HepG2 (cell line): ENCODE data around the gene COL27A1. TPM values are rescaled to one million over a fixed set of nuclear protein-coding genes. Genes with fewer than 3 reads are reported as not detected.
A peak's percentile ranks its signal among the peaks of the same experiment; 100 is the strongest.

Experiments used
- ATAC-seq: fragments of 200-7000 bp; cut with Tn5 transposase; 3 replicates; pipeline ENCODE4 v1.9.1; 2020; ENCODE audit warnings: mild to moderate bottlenecking, moderate library complexity
- BruUV-seq: library from RNA; stranded (reverse); fragments of 400-500 nt; replicated peaks from 2 replicates; lab custom pipeline; 2021; lab: Mats Ljungman, UMichigan
- CTCF ChIA-PET: fragments of 300-600 bp; formaldehyde crosslinking; extraction: SDS; loops from one replicate; lab custom pipeline; 2021; ENCODE audit warnings: low total read pairs, inconsistent platforms, low intra/inter-chr PET ratio; lab: Yijun Ruan, JAX
- POLR2A ChIA-PET: fragments of 350-600 bp; sonication (Branson Sonifier 250); formaldehyde crosslinking; loops from one replicate; lab custom pipeline; 2020; ENCODE audit warnings: antibody characterized with exemption, inconsistent platforms; lab: Yijun Ruan, JAX
- DNase-seq: peaks from one replicate; pipeline ENCODE4 v3.0.0-alpha.2; 2015; ENCODE audit warnings: low spot score
- FAIRE-seq: peaks from 3 replicates; lab custom pipeline; 2011; peaks lifted over from hg19 to GRCh38; lab: Jason Lieb, UNC
- H2AFZ ChIP-seq: one replicate; pipeline ENCODE4 v1.6.1; 2011; ENCODE audit warnings: low read length, inconsistent platforms
- H3K27ac ChIP-seq: fragments of 300-600 bp; 3 replicates; pipeline ENCODE4 v1.8.0; 2011; ENCODE audit warnings: mixed run types, mild to moderate bottlenecking, mixed read lengths, low read length, inconsistent platforms; ENCODE audit not compliant: insufficient read depth; ENCODE audit errors: extremely low read length
- H3K27me3 ChIP-seq, 2 experiments: fragments of 200-600 bp in 1 of 2; 2 replicates in 1 of 2; 3 replicates in 1 of 2; pipeline versions ENCODE4 v1.6.0 to v1.8.0; 2011; ENCODE audit warnings: low read length in 2 of 2, mild to moderate bottlenecking in 2 of 2, moderate library complexity in 2 of 2, inconsistent platforms in 1 of 2; ENCODE audit not compliant: insufficient read depth in 2 of 2, control insufficient read depth in 1 of 2
- H3K36me3 ChIP-seq, 2 experiments: fragments of 200-600 bp in 1 of 2; replicated peaks in 1 of 2; 2 replicates in 1 of 2; 3 replicates in 1 of 2; pipeline versions ENCODE4 v1.5.1 to v1.8.0; 2011; ENCODE audit warnings: low read length in 2 of 2, inconsistent platforms in 1 of 2; ENCODE audit not compliant: insufficient read depth in 2 of 2, control insufficient read depth in 1 of 2
- H3K4me1 ChIP-seq: 2 replicates; pipeline ENCODE4 v1.5.1; 2012; ENCODE audit warnings: low read length, inconsistent platforms; ENCODE audit not compliant: insufficient read depth
- H3K4me2 ChIP-seq: 2 replicates; pipeline ENCODE4 v1.6.0; 2011; ENCODE audit warnings: low read depth, low read length, inconsistent platforms
- H3K4me3 ChIP-seq, 3 experiments: fragments of 200-600 bp in 1 of 3; sonication (generic), shearing (Covaris generic) in 1 of 3; replicated peaks in 1 of 3; 2 replicates each; pipeline ENCODE4 v1.5.1; 2011 to 2016; ENCODE audit warnings: low read length in 3 of 3, inconsistent platforms in 2 of 3, low read depth in 2 of 3, mild to moderate bottlenecking in 2 of 3, control low read depth in 1 of 3, mixed read lengths in 1 of 3; ENCODE audit not compliant: insufficient read depth in 1 of 3
- H3K79me2 ChIP-seq: one replicate; pipeline ENCODE4 v1.6.1; 2011; ENCODE audit warnings: low read length, inconsistent platforms; ENCODE audit not compliant: insufficient read depth
- H3K9ac ChIP-seq: 2 replicates; pipeline ENCODE4 v1.6.0; 2011; ENCODE audit warnings: mild to moderate bottlenecking, low read depth, low read length, inconsistent platforms; ENCODE audit not compliant: insufficient read depth
- H3K9me3 ChIP-seq: 2 replicates; pipeline ENCODE4 v1.5.1; 2012; ENCODE audit warnings: mild to moderate bottlenecking, low read length
- H4K20me1 ChIP-seq: 2 replicates; pipeline ENCODE4 v1.6.0; 2011; ENCODE audit warnings: inconsistent platforms, mild to moderate bottlenecking, low read length, moderate library complexity; ENCODE audit not compliant: insufficient read depth
- ASH2L ChIP-seq: fragments of 300-600, 200-600 bp; sonication (generic); IDR thresholded peaks from 2 replicates; pipeline ENCODE4 v1.7.0; 2017; ENCODE audit warnings: low read depth, mild to moderate bottlenecking, moderate library complexity, mixed read lengths, low read length; ENCODE audit not compliant: insufficient read length
- CREB1 ChIP-seq, 2 experiments: fragments of 450-650 bp in 1 of 2; IDR thresholded peaks; 2 replicates each; pipeline ENCODE4 v1.6.1; 2016 to 2017; ENCODE audit warnings: control low read depth in 1 of 2, mild to moderate bottlenecking in 1 of 2, missing compliant biosample characterization in 1 of 2, missing genetic modification characterization in 1 of 2
- E2F2 ChIP-seq: sonication (generic); formaldehyde crosslinking; IDR thresholded peaks from 2 replicates; pipeline ENCODE4 v1.4.0; 2020; ENCODE audit warnings: missing genetic modification reagents, borderline replicate concordance
- ELF3 ChIP-seq: IDR thresholded peaks from 2 replicates; pipeline ENCODE4 v1.6.1; 2016; ENCODE audit warnings: missing genetic modification reagents, missing compliant biosample characterization
- JUNB ChIP-seq: sonication (generic); formaldehyde crosslinking; IDR thresholded peaks from 2 replicates; pipeline ENCODE4 v1.8.0; 2022; ENCODE audit warnings: missing genetic modification reagents, mild to moderate bottlenecking, borderline replicate concordance
- KAT2B ChIP-seq: fragments of 150-350 bp; IDR thresholded peaks from 2 replicates; pipeline ENCODE4 v1.6.1; 2014; ENCODE audit warnings: low read depth, low read length, borderline replicate concordance
- MED8 ChIP-seq: sonication (generic); formaldehyde crosslinking; IDR thresholded peaks from 2 replicates; pipeline ENCODE4 v1.8.1; 2023; ENCODE audit warnings: mild to moderate bottlenecking, missing genetic modification reagents; ENCODE audit not compliant: insufficient replicate concordance
- MLXIP ChIP-seq: sonication (generic); formaldehyde crosslinking; IDR thresholded peaks from 2 replicates; pipeline ENCODE4 v1.9.0; 2021; ENCODE audit warnings: missing genetic modification reagents, borderline replicate concordance
- NFKB2 ChIP-seq: sonication (generic); formaldehyde crosslinking; IDR thresholded peaks from 2 replicates; pipeline ENCODE4 v1.4.0; 2020; ENCODE audit warnings: missing genetic modification reagents, borderline replicate concordance
- PTBP1 ChIP-seq: fragments of 200-400 bp; formaldehyde crosslinking; IDR thresholded peaks from 2 replicates; pipeline ENCODE4 v1.6.1; 2018; ENCODE audit warnings: low read length, low read depth; ENCODE audit not compliant: poor library complexity, severe bottlenecking
- SMC3 ChIP-seq: IDR thresholded peaks from 2 replicates; pipeline ENCODE4 v1.6.1; 2011; ENCODE audit warnings: low read length, improper control_type of control experiment
- TEAD3 ChIP-seq: optimal IDR thresholded peaks from 2 replicates; pipeline ENCODE3; 2016; ENCODE audit warnings: borderline replicate concordance
- THAP11 ChIP-seq: IDR thresholded peaks from 2 replicates; pipeline ENCODE4 v1.6.1; 2016; ENCODE audit warnings: missing biosample characterization, missing genetic modification reagents
- YEATS4 ChIP-seq: sonication (generic); formaldehyde crosslinking; IDR thresholded peaks from 2 replicates; pipeline ENCODE4 v1.4.0; 2020; ENCODE audit warnings: missing genetic modification reagents, borderline replicate concordance
- YY1 ChIP-seq: IDR thresholded peaks from 2 replicates; pipeline ENCODE4 v1.6.1; 2011; ENCODE audit warnings: low read length, low read depth, moderate library complexity, mild to moderate bottlenecking; ENCODE audit not compliant: insufficient read depth, insufficient replicate concordance
- ZC3H13 ChIP-seq: sonication (generic); formaldehyde crosslinking; IDR thresholded peaks from 2 replicates; pipeline ENCODE4 v1.8.1; 2023; ENCODE audit warnings: mild to moderate bottlenecking, missing genetic modification reagents, moderate library complexity
- WGBS: methylation state at CpG from one replicate; pipeline ENCODE4 v1.1.6; 2017; ENCODE audit warnings: low lambda C conversion rate; 5-methylcytosine and 5-hydroxymethylcytosine counted together
- in situ Hi-C: cut with HindIII; loops from 2 replicates; pipeline ENCODE4 v1.10.0; 2017; ENCODE audit warnings: low pct_unique_long_range_greater_than_20kb; ENCODE audit not compliant: extremely low pct_ligation_motif_present
- intact Hi-C: fragments of 100-400 bp; cut with micrococcal nuclease; formaldehyde crosslinking; loops from one replicate; pipeline ENCODE4 v1.10.0; 2022; ENCODE audit not compliant: unreplicated experiment
- polyA plus RNA-seq, 8 experiments: library from polyadenylated mRNA; depleted of rRNA in 3 of 8; stranded (reverse) in 7 of 8; unstranded in 1 of 8; fragments of >200 nt; fragmentation: Illumina TruSeq in 4 of 8; extraction: Trizol in 4 of 8; gene quantifications; 2 replicates each; pipeline versions ENCODE4 v1.2.1 to v1.2.3, GENCODE V29; 2011 to 2016; ENCODE audit warnings: low read depth in 4 of 8, missing spikeins in 1 of 8, mixed read lengths in 1 of 8; ENCODE audit not compliant: insufficient read depth in 1 of 8
- total RNA-seq, 5 experiments: library from RNA; depleted of rRNA; stranded (reverse); fragments of >200 nt; fragmentation: Illumina TruSeq; extraction: Trizol; gene quantifications; 2 replicates each; pipeline ENCODE4 v1.2.3, GENCODE V29; 2016; ENCODE audit warnings: low read depth in 1 of 5
- TF ChIP-seq, protein P1 (sequence below): sonication (generic); formaldehyde crosslinking; IDR thresholded peaks from 2 replicates; pipeline ENCODE4 v1.4.0; 2020; ENCODE audit warnings: missing genetic modification reagents

Gene COL27A1
- total and polyA plus RNA-seq, 2 of the 13 experiments (the other 11 are each of a cell fraction or from before 2014, with no cell fraction given) = 71.3 to 89.1 TPM

DNA sequence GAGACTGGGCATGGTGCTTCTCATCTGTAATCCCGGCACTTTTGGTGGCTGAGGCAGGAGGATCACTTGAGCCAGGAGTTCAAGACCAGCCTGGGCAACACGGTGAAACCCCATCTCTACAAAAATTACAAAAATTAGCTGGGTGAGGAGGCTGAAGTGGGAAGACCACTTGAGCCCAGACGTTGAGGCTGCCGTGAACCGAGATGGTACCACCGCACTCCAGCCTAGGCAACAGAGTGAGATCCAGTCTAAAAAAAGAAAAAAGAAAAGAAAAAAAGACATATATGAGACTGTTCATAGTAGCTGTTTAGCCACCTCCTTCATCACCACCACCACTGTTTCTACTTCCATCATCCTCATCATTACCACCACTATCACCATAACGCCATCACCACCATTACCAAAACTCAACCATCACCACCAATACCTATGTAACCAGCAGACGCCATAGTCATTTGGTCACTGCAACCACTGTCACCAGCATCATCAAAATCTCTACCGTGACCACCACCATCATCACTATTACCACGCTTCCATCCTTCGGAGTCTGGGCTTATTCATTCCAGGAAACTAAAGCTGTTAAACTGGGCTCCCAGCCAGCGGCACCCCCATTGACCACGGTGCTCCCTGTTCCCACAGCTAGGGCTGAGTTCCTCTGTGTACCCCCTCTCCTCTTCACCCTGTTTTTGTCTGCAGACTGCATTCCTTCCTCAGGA is 47.9 kb upstream of the COL27A1 start:
- H3K9me3 ChIP-seq = peaks cover 6% of the 10 kb centered on the region
- CTCF ChIA-PET = interaction anchor here (1.0 to 3.2 kb wide), 8 partner anchors 25 to 183 kb away, joined by 3 to 63 read pairs (median 10); partner anchors contain the start of gene COL27A1
- peak overlapping the region; percentile 97 for H3K4me2 ChIP-seq
- no peak for DNase-seq
- H3K36me3 ChIP-seq = no peaks in the 10 kb centered on the region
- in situ Hi-C loops (loop anchor here (5.0 kb wide), 1 partner anchor 35 kb away; no protein-coding TSS in a partner anchor), intact Hi-C loops (loop anchor here (1.0 to 5.0 kb wide), 7 partner anchors 11 to 183 kb away; no protein-coding TSS in a partner anchor)
- FAIRE-seq = no peak
- POLR2A ChIA-PET = interaction anchor here (0.6 to 3.8 kb wide), 19 partner anchors 8 to 195 kb away, joined by 3 to 75 read pairs (median 6); partner anchors contain the start of genes AMBP, COL27A1 and KIF12
- no peak overlapping the region for H3K27ac ChIP-seq
- H2AFZ ChIP-seq = no peak overlapping the region
- BruUV-seq = no TSS peak
- no peak overlapping the region for H3K9ac ChIP-seq
- no peaks in the 10 kb centered on the region for H4K20me1 ChIP-seq
- no peaks in the 10 kb centered on the region for H3K79me2 ChIP-seq
- peaks cover 43% of the 10 kb centered on the region for H3K4me1 ChIP-seq
- 55% methylated on average over 13 of the region's 13 CpGs for WGBS
- H3K4me3 ChIP-seq = peak overlapping the region in 2 of 3 experiments; percentile 23 to 65; a peak in 2 of 6 replicates
- no peaks in the 10 kb centered on the region for H3K27me3 ChIP-seq
- peak; percentile 18; the same call in 1 of the 3 replicates for ATAC-seq
- TF ChIP-seq JUNB = 0 out of 2 replicates have a peak, but pooled peaks have one; percentile 12
- no peak for TF ChIP-seq YEATS4 (CRISPR knock-in tag)
- no peak for TF ChIP-seq THAP11
- TF ChIP-seq YY1 = no peak
- no peak for TF ChIP-seq MLXIP
- TF ChIP-seq ELF3 = no peak
- TF ChIP-seq MED8 (CRISPR knock-in tag) = no peak
- TF ChIP-seq, protein P1, sequence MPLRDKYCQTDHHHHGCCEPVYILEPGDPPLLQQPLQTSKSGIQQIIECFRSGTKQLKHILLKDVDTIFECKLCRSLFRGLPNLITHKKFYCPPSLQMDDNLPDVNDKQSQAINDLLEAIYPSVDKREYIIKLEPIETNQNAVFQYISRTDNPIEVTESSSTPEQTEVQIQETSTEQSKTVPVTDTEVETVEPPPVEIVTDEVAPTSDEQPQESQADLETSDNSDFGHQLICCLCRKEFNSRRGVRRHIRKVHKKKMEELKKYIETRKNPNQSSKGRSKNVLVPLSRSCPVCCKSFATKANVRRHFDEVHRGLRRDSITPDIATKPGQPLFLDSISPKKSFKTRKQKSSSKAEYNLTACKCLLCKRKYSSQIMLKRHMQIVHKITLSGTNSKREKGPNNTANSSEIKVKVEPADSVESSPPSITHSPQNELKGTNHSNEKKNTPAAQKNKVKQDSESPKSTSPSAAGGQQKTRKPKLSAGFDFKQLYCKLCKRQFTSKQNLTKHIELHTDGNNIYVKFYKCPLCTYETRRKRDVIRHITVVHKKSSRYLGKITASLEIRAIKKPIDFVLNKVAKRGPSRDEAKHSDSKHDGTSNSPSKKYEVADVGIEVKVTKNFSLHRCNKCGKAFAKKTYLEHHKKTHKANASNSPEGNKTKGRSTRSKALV (CRISPR knock-in tag) = no peak
- TF ChIP-seq KAT2B = no peak
- TF ChIP-seq ZC3H13 = 0 out of 2 replicates have a peak, but pooled peaks have one; percentile 24
- TF ChIP-seq CREB1 (IDR thresholded peaks at IDR 0.05) = peak; percentile 59; the same call in 1 of the 2 replicates
- no peak for TF ChIP-seq CREB1 (CRISPR knock-in tag; IDR thresholded peaks at IDR 0.05)
- TF ChIP-seq SMC3 = no peak
- TF ChIP-seq E2F2 (CRISPR knock-in tag) = 0 out of 2 replicates have a peak, but pooled peaks have one; percentile 26
- no peak for TF ChIP-seq NFKB2 (CRISPR knock-in tag)
- no peak for TF ChIP-seq ASH2L
- TF ChIP-seq PTBP1 = no peak
- no peak for TF ChIP-seq TEAD3 (CRISPR knock-in tag)
